GM19035 (cell line): ENCODE data around the gene DCT.

Source experiments
- ATAC-seq: cut with Tn5 transposase; IDR thresholded peaks from one replicate; pipeline ENCODE4 v1.9.1; 2021; ENCODE audit not compliant: unreplicated experiment

The DCT gene

DNA sequence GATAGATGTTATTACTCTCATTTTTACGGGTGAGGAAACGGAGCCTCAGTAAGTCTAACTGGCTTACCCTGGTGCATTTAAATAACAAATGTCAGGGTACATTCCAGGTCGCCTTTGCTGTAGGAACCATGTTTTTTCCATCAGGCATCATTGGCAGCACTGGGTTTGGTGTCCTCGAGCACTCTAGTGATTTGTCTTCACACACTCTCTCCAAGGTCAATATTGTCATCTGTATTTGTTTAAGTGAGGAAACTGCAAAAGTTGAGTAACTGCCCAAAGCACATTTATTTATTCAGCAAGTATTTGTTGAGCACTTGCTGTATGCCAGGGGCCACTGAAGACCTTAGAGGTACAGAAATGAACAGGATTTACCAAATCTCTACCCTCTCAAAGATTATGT is 78.6 kb downstream of the DCT start:
- no peak for ATAC-seq

DNA sequence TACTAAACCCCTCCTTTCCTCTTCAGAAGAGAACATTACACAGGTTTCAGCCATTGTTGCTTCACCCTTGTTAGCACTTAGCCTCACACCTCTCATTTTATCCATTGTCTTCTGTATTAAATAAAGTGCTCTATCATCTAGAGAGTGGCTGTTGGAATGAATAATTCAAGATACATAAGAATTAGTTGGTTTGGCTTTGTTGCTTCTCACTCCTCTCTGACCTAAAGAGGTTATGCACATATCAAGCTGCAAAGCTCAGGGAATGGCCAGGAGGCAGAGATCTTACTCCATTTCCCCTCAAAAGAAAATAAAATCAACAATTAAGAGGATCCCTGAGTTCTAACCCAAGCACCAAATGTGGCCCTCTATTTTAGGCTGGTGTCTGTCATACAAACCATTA is 79.7 kb downstream of the DCT start:
- no peak for ATAC-seq

DNA sequence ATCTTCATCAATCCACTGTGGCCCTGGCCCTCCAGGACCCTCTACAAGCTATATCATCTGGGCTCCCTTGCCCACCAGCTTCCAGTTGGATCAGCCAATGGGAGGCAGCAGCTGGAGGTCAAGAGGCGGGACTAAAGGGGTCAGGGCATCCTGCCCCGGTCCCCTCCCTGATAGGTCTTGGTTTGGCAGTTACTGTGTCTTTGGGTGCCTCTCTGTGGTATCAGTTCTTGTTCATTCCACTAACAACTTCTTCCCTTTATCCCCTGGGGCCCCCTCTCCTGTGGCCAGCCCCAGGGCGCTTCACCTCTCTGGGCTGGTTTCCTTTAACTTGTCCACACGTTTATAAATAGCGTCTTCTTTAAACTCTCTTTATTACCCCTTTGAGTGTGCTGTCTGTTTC is 83.6 kb downstream of the DCT start:
- no peak for ATAC-seq

DNA sequence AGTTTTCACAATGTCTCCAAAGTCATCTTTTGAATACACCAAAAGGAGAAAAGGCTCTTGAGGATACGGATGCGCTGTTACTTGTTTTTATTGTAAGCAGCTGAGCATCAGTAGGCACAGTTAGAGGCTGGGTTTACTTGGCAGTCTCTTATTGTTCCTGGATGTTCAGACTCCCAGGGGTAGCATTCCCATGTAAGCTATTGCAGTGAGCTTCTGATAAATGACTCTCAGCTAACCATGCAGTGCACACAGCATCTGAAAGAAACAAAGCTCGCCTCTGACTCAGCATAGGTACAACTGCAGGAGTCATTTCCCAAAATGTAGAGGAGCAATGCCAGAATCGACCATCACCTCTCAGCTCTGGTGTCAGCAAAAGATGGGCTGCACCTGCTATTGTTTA is 84.8 kb downstream of the DCT start:
- ATAC-seq = no peak

DNA sequence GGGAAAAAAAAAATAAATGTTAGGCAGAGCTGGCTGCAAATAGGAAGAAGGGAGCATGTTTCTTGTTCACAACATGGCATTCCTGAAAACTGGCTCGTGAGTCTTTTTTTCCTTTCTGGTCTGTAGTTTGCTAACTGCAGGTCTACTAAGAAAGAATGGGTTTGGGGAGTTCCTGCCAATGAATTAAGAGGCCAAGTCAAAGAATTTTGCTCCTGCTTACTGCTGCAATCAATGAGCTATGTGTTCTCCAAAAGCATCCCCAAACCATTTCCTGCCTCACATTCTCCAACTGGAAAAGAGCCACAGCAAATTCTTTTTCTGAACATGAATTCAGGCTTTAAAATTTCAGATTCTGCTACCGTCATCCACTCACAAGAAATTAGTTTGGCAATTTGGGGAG is 88.6 kb downstream of the DCT start:
- ATAC-seq = no peak

DNA sequence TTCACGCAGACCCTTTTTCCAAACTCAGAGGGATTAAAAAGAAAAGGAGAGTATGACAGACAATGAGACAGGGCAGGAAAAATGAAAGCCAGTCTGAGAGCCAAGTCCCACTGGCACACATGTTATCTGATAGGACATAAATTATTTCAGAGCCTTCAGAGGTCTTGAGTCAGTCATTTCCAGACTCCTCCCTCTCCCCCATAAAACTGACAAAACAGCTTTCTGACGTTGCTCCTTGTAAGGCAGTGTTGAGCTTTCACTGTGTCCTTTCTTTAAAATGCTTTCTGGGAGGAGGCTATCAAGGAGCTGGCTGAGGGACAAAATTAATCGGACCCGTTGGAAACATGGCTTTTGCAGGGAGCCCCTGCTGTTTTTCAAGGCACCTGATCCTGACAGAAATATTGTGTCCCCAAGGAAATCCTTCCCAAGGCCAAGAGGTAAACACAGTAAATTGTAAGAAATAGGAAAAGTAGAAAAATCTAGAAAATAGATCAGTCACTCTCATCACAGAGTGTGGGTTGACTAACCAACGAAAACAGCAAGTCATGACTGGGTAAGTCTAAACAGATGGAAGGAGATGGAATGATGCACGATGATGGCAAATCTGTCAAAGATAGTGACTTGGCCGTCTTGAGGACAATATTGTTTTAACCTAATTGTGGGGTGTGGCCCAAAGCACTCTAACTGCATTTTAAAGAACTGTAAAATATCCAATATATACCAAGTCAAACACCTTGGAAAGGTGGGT is 89.7 kb downstream of the DCT start:
- no peak for ATAC-seq

DNA sequence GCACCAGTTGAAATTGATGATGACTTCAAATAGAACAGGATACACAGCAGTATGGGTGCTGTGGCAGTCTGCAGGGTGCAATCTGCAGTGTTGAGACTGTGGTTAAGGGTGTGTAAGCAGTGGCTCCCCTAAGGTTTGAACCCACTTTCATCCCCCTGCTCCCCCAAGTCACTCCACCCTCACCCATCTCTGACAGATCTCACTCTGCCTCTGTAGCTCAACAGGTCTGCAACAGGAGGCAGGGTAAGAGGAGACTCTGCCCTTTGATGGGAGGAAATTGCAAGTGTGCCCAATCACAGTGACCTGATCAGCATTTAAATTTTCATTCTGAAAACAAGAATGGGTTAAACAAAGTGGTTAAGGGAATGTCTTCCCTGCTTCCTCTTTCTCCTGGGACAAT is 92.4 kb downstream of the DCT start:
- ATAC-seq = no peak
